Immature natural killer cell (primary cell): ENCODE measurements around the gene ACOX1. TPM values are rescaled to one million over a fixed set of nuclear protein-coding genes. Genes with fewer than 3 reads are reported as not detected.
A peak's percentile ranks its signal among the peaks of the same experiment; 100 is the strongest.

Experiments
- DNase-seq, 3 donors: peaks; one replicate each; pipeline ENCODE4 v3.0.0; 2022; ENCODE audit warnings: mixed read lengths in 1 of 3
- H3K27ac Mint-ChIP-seq, 6 donors: one replicate each; pipeline ENCODE4 v1.8.0; 2020; ENCODE audit warnings: mixed read lengths in 6 of 6, mild to moderate bottlenecking in 5 of 6, inconsistent platforms in 4 of 6, moderate library complexity in 3 of 6
- H3K27me3 Mint-ChIP-seq, 3 donors: one replicate each; pipeline ENCODE4 v1.8.0; 2020 to 2021; ENCODE audit warnings: low read depth in 3 of 3, mild to moderate bottlenecking in 3 of 3, mixed read lengths in 3 of 3, moderate library complexity in 3 of 3, inconsistent platforms in 1 of 3
- H3K36me3 Mint-ChIP-seq, 3 donors: one replicate each; pipeline ENCODE4 v1.8.0; 2020; ENCODE audit warnings: mixed read lengths in 3 of 3, inconsistent platforms in 2 of 3, mild to moderate bottlenecking in 2 of 3
- H3K4me1 Mint-ChIP-seq, 2 donors: one replicate each; pipeline ENCODE4 v1.8.0; 2020; ENCODE audit warnings: inconsistent platforms in 2 of 2, mild to moderate bottlenecking in 2 of 2, mixed read lengths in 2 of 2, moderate library complexity in 1 of 2
- H3K4me3 Mint-ChIP-seq, 5 donors: one replicate each; pipeline ENCODE4 v1.8.0; 2020; ENCODE audit warnings: mild to moderate bottlenecking in 5 of 5, mixed read lengths in 5 of 5, inconsistent platforms in 3 of 5, moderate library complexity in 3 of 5
- H3K9me3 Mint-ChIP-seq, 6 donors: one replicate each; pipeline ENCODE4 v1.8.0; 2020; ENCODE audit warnings: mild to moderate bottlenecking in 6 of 6, mixed read lengths in 6 of 6, inconsistent platforms in 4 of 6, moderate library complexity in 3 of 6
- polyA plus RNA-seq, 3 donors: library from polyadenylated mRNA; unstranded; fragments of 300-500 nt; fragmentation: Illumina TruSeq; gene quantifications; one replicate each; pipeline ENCODE4 v1.2.3, GENCODE V29; 2021

Gene ACOX1
- polyA plus RNA-seq, 3 donors from 2014 or later = 16.1 to 23.9 (median 19.1) TPM

DNA sequence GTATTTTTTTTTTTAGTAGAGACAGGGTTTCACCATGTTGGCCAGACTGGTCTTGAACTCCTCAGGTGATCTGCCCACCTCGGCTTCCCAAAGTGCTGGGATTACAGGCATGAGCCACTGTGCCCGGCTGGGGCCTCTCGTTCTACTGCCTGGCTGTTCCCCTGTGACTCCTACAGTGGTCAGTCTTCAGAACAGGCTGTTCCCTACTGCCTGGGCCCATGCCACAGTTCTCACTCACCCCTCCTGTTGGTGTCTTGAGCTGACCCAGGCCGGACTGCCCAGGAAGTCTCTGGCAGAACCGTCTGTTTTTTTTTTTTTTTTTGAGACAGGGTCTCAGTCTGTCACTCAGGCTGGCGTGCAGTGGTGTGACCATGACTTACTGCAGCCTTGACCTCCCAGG is 24.9 kb upstream of the ACOX1 start:
- H3K27me3 Mint-ChIP-seq = peaks cover 0 to 1% (median 0%) of the 10 kb centered on the region in 3 donors
- no peaks in the 10 kb centered on the region for H3K4me1 Mint-ChIP-seq
- no peak overlapping the region for H3K4me3 Mint-ChIP-seq
- no peak overlapping the region for H3K27ac Mint-ChIP-seq
- H3K36me3 Mint-ChIP-seq = peaks cover 0 to 10% (median 0%) of the 10 kb centered on the region in 3 donors
- H3K9me3 Mint-ChIP-seq = no peaks in the 10 kb centered on the region
- no peak for DNase-seq

DNA sequence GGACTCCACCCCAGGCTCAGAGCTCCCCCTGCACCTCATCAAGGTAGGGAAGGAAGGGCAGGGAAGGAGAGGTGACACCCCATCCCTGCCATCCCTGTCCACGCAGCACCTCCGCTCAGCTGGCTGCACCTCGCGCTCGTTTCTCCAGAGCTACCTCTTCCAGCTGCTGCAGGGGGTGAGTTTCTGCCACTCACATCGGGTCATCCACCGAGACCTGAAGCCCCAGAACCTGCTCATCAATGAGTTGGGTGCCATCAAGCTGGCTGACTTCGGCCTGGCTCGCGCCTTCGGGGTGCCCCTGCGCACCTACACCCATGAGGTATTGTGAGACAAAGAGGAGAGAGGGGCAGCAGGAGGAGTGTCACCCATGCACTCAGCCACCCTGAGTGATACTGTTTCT is 23.1 kb upstream of the ACOX1 start:
- Mint-ChIP-seq H3K9me3 (no peaks in the 10 kb centered on the region), H3K36me3 (peaks cover 0 to 16% (median 0%) of the 10 kb centered on the region in 3 donors), H3K4me3 (no peak overlapping the region), H3K27ac (no peak overlapping the region), H3K4me1 (peaks cover 6% of the 10 kb centered on the region in 2 donors), H3K27me3 (peaks cover 0 to 2% (median 1%) of the 10 kb centered on the region in 3 donors)
- DNase-seq = no peak

DNA sequence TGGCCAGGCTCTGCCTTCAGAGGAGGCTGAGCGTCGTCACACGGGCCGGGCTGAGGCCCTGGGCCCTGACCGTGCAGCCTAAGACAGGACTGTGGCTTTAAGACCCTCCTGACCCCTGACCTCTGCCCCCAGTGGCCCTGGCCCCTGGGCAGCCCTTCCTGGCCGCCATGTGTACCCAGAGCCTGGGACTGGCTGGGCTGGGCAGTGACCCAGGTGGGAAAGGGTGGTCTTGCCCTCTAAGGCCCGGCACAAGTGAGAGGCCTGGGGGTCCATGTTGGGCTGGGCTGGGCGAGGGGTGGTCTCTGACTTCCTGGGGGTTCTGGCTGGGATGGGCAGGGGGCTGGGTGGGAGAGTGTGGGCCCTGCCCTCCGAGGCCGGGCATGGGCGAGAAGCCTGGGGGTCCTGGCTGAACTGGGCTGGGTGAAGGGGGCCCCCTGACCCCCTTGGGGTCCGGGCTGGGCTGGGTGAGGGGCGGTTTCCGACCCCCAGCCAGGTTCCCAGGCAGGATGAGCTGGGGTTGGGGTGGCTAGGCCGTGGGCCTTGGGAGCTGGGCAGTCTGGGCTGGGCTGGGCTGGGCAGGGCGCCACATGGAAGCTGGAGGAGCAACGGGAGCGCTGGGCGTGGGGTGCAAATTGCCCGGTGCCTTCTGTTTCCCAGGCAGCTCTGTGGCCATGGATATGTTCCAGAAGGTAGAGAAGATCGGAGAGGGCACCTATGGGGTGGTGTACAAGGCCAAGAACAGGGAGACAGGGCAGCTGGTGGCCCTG is 22.0 kb upstream of the ACOX1 start, which contains the start of gene CDK3:
Gene CDK3, plus strand, starts transcription at position 101 of the 767 bp plus-strand sequence. Its CDS starts 571 bp downstream, at position 672.
- H3K4me3 Mint-ChIP-seq = no peak within 1 kb of the TSS
- H3K4me1 Mint-ChIP-seq = peaks cover 11% of the 10 kb centered on the region in 2 donors
- H3K27me3 Mint-ChIP-seq = peaks cover 0 to 2% (median 1%) of the 10 kb centered on the region in 3 donors
- no peaks in the 10 kb centered on the region for H3K9me3 Mint-ChIP-seq
- H3K27ac Mint-ChIP-seq = no peak within 1 kb of the TSS
- H3K36me3 Mint-ChIP-seq = peaks cover 0 to 17% (median 0%) of the 10 kb centered on the region in 3 donors
- DNase-seq = no peak

- peaks cover 0 to 2% (median under 1%) of the 10 kb centered on the region in 3 donors for H3K27me3 Mint-ChIP-seq
- H3K36me3 Mint-ChIP-seq = peaks cover 0 to 13% (median 0%) of the 10 kb centered on the region in 3 donors
- no peaks in the 10 kb centered on the region for H3K9me3 Mint-ChIP-seq
- H3K27ac Mint-ChIP-seq = no peak overlapping the region
- peaks cover 11% of the 10 kb centered on the region in 2 donors for H3K4me1 Mint-ChIP-seq
- peak; percentile 28 to 40 (median 40) for DNase-seq
- no peak overlapping the region for H3K4me3 Mint-ChIP-seq
Measured at GRCh38 chr17:76000016-76000754, 21.2 kb upstream of the ACOX1 start.

GRCh38 chr17:75998327-75998795 is 19.4 kb upstream of the ACOX1 start:
- Mint-ChIP-seq H3K36me3 (peaks cover 0 to 17% (median under 1%) of the 10 kb centered on the region in 3 donors), H3K27ac (no peak overlapping the region), H3K4me1 (peaks cover 11% of the 10 kb centered on the region in 2 donors), H3K9me3 (no peaks in the 10 kb centered on the region), H3K4me3 (no peak overlapping the region), H3K27me3 (peaks cover 0 to 2% (median 0%) of the 10 kb centered on the region in 3 donors)
- DNase-seq = no peak

- no peak for DNase-seq
- H3K27me3 Mint-ChIP-seq = peaks cover 0 to 2% (median 0%) of the 10 kb centered on the region in 3 donors
- peak overlapping the region in 5 of 6 donors; percentile 17 to 74 (median 52) for H3K27ac Mint-ChIP-seq
- peaks cover 0 to 16% (median 3%) of the 10 kb centered on the region in 3 donors for H3K36me3 Mint-ChIP-seq
- peaks cover 11% of the 10 kb centered on the region in 2 donors for H3K4me1 Mint-ChIP-seq
- H3K9me3 Mint-ChIP-seq = no peaks in the 10 kb centered on the region
- no peak overlapping the region for H3K4me3 Mint-ChIP-seq
Measured at GRCh38 chr17:75996665-75997590, 18.0 kb upstream of the ACOX1 start.

DNA sequence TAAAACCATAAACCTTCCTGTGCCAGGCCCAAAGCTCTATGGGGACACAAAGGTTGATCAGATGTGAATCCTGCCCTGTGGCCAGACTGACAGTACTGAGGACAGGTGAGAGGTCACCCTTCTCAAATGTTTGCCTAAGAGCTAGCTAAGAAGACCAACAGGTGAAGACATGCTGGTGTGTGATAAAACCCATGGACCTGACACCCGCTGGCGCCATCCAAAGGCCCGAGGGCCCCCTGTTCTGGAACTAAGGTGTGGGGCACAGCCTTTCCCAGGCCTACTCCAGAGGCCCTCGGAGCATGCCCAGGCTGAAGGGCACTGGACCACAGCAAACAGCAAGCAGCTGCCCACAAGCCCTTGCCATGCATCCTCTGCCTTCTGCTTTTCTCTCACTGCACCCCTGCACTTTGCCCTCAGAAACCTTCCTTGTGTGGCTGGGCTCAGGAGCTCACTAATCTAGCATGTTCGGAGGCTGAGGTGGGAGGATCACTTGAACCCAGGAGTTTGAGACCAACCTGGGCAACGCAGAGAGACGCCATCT is 16.5 kb upstream of the ACOX1 start:
- Mint-ChIP-seq H3K36me3 (peaks cover 4 to 16% (median 7%) of the 10 kb centered on the region in 3 donors), H3K27me3 (peaks cover 0 to 2% (median 0%) of the 10 kb centered on the region in 3 donors), H3K9me3 (no peaks in the 10 kb centered on the region), H3K4me3 (no peak overlapping the region), H3K4me1 (peaks cover 11% of the 10 kb centered on the region in 2 donors), H3K27ac (no peak overlapping the region)
- no peak for DNase-seq

GRCh38 chr17:75994802-75995370 is 15.9 kb upstream of the ACOX1 start:
- H3K4me1 Mint-ChIP-seq = peaks cover 11% of the 10 kb centered on the region in 2 donors
- H3K9me3 Mint-ChIP-seq = no peaks in the 10 kb centered on the region
- no peak overlapping the region for H3K27ac Mint-ChIP-seq
- no peak overlapping the region for H3K4me3 Mint-ChIP-seq
- H3K27me3 Mint-ChIP-seq = peaks cover 0 to 2% (median 0%) of the 10 kb centered on the region in 3 donors
- no peak for DNase-seq
- H3K36me3 Mint-ChIP-seq = peaks cover 4 to 16% (median 7%) of the 10 kb centered on the region in 3 donors

DNA sequence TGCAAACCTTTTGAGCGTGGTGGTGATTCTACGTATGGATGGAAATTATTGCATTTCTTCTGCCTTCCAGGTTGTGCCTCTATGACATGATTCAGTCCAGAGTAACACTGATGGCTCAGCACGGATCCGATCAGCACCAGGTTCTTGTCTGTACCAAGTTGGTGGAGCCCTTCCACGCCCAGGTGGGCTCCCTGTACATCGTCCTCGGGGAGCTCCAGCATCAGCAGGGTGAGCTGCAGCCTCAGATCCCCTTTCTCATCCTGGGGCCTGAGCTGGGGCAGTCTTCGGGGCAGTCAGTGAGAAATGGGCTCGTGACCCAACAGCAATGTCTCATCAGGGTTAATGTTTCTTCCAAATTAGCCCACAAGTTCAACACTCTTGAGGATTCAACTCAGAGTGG is 12.4 kb upstream of the ACOX1 start:
- Mint-ChIP-seq H3K4me3 (no peak overlapping the region), H3K9me3 (no peaks in the 10 kb centered on the region), H3K36me3 (peaks cover 7 to 11% (median 8%) of the 10 kb centered on the region in 3 donors), H3K27ac (no peak overlapping the region), H3K27me3 (no peaks in the 10 kb centered on the region), H3K4me1 (no peaks in the 10 kb centered on the region)
- DNase-seq = no peak

GRCh38 chr17:75987041-75987440 is 8.1 kb upstream of the ACOX1 start:
- H3K36me3 Mint-ChIP-seq = peaks cover 3 to 8% (median 4%) of the 10 kb centered on the region in 3 donors
- no peak overlapping the region for H3K4me3 Mint-ChIP-seq
- no peaks in the 10 kb centered on the region for H3K27me3 Mint-ChIP-seq
- H3K27ac Mint-ChIP-seq = no peak overlapping the region
- no peaks in the 10 kb centered on the region for H3K9me3 Mint-ChIP-seq
- DNase-seq = no peak
- no peaks in the 10 kb centered on the region for H3K4me1 Mint-ChIP-seq

- no peak overlapping the region for H3K4me3 Mint-ChIP-seq
- peaks cover 0 to 4% (median 3%) of the 10 kb centered on the region in 3 donors for H3K36me3 Mint-ChIP-seq
- H3K27ac Mint-ChIP-seq = no peak overlapping the region
- no peaks in the 10 kb centered on the region for H3K9me3 Mint-ChIP-seq
- DNase-seq = no peak
- H3K27me3 Mint-ChIP-seq = peaks cover 0 to 1% (median 0%) of the 10 kb centered on the region in 3 donors
- peaks cover 1 to 2% of the 10 kb centered on the region in 2 donors for H3K4me1 Mint-ChIP-seq
Measured at GRCh38 chr17:75985986-75986385, 7.0 kb upstream of the ACOX1 start.

GRCh38 chr17:75983501-75984181 is 4.7 kb upstream of the ACOX1 start:
- Mint-ChIP-seq H3K27ac (no peak overlapping the region), H3K9me3 (no peaks in the 10 kb centered on the region), H3K4me1 (peaks cover 12 to 19% of the 10 kb centered on the region in 2 donors), H3K36me3 (peaks cover 0 to 4% (median 3%) of the 10 kb centered on the region in 3 donors), H3K27me3 (peaks cover 0 to 7% (median 3%) of the 10 kb centered on the region in 3 donors), H3K4me3 (no peak overlapping the region)
- no peak for DNase-seq
